ENCODE data around the gene PRDM2. TPM values are rescaled to one million over a fixed set of nuclear protein-coding genes. Genes with fewer than 3 reads are reported as not detected.

The PRDM2 gene
- total RNA-seq, 3 donors from 2014 or later: 34.7 to 56.1 (median 39.8) TPM

- no peaks in the 10 kb centered on the region for H3K9me3 ChIP-seq
- peak; percentile 56 to 68 (median 66) for DNase-seq
- intact Hi-C loops (cut with DNase I, micrococcal nuclease): no loop called here
- peaks cover 6% of the 10 kb centered on the region for H3K4me1 ChIP-seq (ENCODE audit: low read depth)
- peak; percentile 72 for ATAC-seq
- peak overlapping the region; percentile 67 for H3K4me3 ChIP-seq
- no peak for TF ChIP-seq CTCF (IDR thresholded peaks at IDR 0.05)
- no peaks in the 10 kb centered on the region for H3K36me3 ChIP-seq (ENCODE audit: low read depth)
These were observed 708 bp downstream of the PRDM2 start for GRCh38 chr1:13700521-13701270.

GRCh38 chr1:13701271-13701640 lies 1.3 kb downstream of the PRDM2 start:
- no peak overlapping the region for H3K4me3 ChIP-seq
- intact Hi-C loops (cut with DNase I, micrococcal nuclease): no loop called here
- peaks cover 6% of the 10 kb centered on the region for H3K4me1 ChIP-seq (ENCODE audit: low read depth)
- DNase-seq (no peak), ATAC-seq (no peak)
- H3K9me3 ChIP-seq: no peaks in the 10 kb centered on the region
- TF ChIP-seq CTCF (IDR thresholded peaks at IDR 0.05): no peak
- no peaks in the 10 kb centered on the region for H3K36me3 ChIP-seq (ENCODE audit: low read depth)

- peaks cover 11% of the 10 kb centered on the region for H3K4me1 ChIP-seq (ENCODE audit: low read depth)
- peak in 2 of 3 donors; percentile 24 to 60 for DNase-seq
These were observed 2.6 kb downstream of the PRDM2 start for GRCh38 chr1:13702425-13703127.

GRCh38 chr1:13703128-13703513 lies 3.1 kb downstream of the PRDM2 start:
- intact Hi-C loops (cut with DNase I, micrococcal nuclease): no loop called here
- ATAC-seq: no peak
- H3K4me1 ChIP-seq (ENCODE audit: low read depth): peaks cover 11% of the 10 kb centered on the region
- no peak for DNase-seq
- no peaks in the 10 kb centered on the region for H3K36me3 ChIP-seq (ENCODE audit: low read depth)
- no peak for TF ChIP-seq CTCF (IDR thresholded peaks at IDR 0.05)
- H3K4me3 ChIP-seq: no peak overlapping the region
- H3K9me3 ChIP-seq: no peaks in the 10 kb centered on the region

More at GRCh38 chr1:13702425-13703127, 2.6 kb downstream of the PRDM2 start:
- ATAC-seq: peak; percentile 60
- no peaks in the 10 kb centered on the region for H3K9me3 ChIP-seq
- H3K4me3 ChIP-seq: no peak overlapping the region
- intact Hi-C loops (cut with DNase I, micrococcal nuclease): no loop called here
- TF ChIP-seq CTCF (IDR thresholded peaks at IDR 0.05): no peak
- H3K36me3 ChIP-seq (ENCODE audit: low read depth): no peaks in the 10 kb centered on the region

- Histone ChIP-seq H3K4me1 (ENCODE audit: low read depth) (peaks cover 11% of the 10 kb centered on the region), H3K4me3 (no peak overlapping the region), H3K36me3 (ENCODE audit: low read depth) (no peaks in the 10 kb centered on the region), H3K9me3 (no peaks in the 10 kb centered on the region)
- TF ChIP-seq CTCF (IDR thresholded peaks at IDR 0.05): no peak
- DNase-seq: no peak
- intact Hi-C loops (cut with DNase I, micrococcal nuclease): no loop called here
- no peak for ATAC-seq
These were observed 3.8 kb downstream of the PRDM2 start for GRCh38 chr1:13703558-13704490.
